GM12873 (cell line): ENCODE results near the gene TGFBR3.
A peak's percentile ranks its signal among the peaks of the same experiment; 100 is the strongest.

ENCODE experiments used
- TF ChIP-seq, protein P1 (sequence below): IDR thresholded peaks from 2 replicates; pipeline ENCODE4 v1.5.1; 2012; ENCODE audit warnings: low read depth, mild to moderate bottlenecking, moderate library complexity, low read length, control low read depth; ENCODE audit not compliant: insufficient read depth; ENCODE audit errors: missing control alignments

Gene TGFBR3

DNA sequence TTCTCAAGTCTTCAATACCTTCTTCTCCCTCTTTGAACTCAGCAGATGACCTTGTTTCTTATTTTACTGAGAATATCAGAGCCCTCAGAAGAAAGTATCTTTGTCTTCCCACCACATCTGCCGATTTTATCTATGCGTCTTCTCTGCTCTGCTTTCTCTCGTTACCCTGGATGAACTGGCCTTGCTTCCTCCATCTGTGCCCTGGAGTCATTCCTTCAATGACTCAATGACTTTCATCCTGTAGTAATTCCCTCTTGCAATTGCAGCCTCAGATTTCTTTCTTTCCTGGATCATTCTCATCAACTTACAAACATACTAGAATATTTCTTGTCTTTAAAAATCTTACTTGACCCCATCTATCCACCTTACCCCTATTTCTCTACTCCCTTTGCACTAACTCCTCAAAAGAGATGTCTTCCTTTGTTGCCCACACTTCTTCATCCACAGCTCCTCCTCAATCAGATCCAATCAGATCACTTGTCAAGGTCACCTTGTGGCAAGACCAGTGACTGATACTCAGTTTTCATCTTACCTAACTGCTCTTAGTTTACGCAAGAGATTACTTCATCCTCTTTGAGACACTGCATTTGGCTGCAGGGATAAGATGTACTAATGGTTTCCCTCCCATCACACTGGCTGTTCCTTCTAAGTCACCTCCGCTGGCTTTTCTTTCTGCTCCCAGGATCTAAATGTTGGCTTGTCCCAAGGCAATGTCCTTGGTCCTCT lies 8.2 kb upstream of the TGFBR3 start:
- TF ChIP-seq, protein P1, sequence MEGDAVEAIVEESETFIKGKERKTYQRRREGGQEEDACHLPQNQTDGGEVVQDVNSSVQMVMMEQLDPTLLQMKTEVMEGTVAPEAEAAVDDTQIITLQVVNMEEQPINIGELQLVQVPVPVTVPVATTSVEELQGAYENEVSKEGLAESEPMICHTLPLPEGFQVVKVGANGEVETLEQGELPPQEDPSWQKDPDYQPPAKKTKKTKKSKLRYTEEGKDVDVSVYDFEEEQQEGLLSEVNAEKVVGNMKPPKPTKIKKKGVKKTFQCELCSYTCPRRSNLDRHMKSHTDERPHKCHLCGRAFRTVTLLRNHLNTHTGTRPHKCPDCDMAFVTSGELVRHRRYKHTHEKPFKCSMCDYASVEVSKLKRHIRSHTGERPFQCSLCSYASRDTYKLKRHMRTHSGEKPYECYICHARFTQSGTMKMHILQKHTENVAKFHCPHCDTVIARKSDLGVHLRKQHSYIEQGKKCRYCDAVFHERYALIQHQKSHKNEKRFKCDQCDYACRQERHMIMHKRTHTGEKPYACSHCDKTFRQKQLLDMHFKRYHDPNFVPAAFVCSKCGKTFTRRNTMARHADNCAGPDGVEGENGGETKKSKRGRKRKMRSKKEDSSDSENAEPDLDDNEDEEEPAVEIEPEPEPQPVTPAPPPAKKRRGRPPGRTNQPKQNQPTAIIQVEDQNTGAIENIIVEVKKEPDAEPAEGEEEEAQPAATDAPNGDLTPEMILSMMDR: no peak

DNA sequence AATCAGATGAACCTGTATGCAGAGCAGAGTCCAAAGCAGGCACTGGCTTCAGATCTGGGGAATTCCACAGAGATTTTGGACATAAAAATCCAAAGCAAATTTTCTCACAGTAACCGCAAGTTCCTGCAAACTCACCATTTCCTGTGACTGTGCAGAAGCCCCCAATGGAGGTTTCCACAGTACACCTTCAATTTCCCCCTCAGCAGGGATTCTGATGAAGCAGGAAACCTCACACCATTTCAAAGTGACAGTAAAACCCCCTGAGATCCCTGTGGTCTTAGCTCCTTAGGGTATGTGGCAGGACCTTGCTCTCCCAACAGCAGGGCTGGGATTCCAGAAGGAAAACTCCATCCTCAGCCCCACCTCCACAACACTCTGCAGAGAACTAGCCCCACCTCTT lies 6.0 kb upstream of the TGFBR3 start:
- TF ChIP-seq, protein P1: no peak

DNA sequence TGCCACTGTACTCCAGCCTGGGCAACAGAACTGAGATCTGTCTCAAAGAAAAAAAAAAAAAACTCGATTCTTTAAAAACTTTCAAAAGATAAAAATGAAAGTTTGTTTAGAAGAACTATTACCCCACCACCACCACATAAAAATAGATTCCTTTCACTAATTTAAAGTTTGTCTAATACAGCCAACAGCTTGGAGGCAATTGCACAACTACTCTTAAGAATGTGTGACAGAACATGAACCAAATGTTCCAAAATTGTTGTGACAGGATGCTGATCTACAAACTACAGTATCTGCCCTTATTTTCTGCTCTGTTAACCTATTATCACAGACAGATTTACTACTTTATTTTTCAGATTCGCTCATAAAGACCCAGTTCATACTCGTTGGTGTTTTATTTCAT lies 5.5 kb upstream of the TGFBR3 start:
- TF ChIP-seq, protein P1: no peak

DNA sequence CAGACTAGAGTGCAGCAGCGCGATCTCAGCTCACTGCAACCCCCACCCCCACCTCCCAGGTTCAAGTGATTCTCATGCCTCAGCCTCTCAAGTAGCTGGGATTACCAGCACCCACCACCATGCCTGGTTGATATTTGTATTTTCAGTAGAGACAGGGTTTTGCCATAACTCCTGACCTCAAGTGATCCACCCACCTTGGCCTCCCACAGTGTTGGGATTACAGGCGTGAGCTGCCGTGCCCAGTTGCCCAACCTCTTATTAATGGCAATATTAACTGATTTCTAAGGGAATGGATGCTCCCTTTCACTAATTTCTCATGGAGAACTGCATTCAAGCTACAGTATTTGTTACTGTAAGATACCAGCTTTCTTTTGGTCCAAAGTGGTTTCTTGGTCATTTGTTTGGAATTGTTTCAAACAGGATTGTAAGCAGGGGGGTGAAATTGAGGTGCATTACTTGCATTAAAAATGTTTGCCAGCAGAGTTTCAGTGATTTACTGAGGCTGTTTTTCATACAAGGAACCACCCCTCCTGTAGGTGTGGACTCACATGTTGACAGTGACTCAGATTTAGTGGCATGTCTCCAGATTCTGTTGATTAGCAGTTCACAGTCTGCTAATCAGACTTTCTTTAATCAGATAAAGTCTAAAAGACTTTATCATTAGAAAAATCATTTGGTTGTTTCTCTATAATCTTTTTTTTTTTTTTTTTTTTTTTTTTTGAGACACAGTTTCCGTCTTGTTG lies 3.9 kb upstream of the TGFBR3 start:
- TF ChIP-seq, protein P1: no peak

DNA sequence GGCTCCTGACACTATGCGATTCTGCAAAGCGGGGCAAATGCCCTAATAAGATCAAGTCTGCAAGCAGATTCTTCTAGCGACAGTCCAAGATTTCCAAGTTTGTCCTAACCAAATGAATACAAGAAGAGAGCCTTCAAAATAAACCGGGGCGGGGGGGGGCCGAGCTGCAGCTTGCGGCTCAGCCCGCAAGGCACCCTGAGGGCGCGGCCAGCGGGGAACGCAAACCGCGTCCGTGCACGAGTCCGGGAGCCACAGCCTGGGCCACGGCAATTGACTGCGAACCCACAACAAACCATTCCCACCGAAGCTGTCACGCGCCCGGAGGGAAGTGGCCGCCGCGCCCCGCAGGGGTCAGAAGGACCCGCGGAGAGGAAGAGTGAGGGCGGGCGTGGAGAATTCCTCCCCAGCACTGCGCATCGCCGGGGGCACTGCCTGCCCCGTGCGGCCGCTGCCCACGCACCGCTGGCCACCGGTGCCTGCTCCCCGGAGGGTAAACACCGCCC lies 687 bp downstream of the TGFBR3 start:
- TF ChIP-seq, protein P1: no peak

DNA sequence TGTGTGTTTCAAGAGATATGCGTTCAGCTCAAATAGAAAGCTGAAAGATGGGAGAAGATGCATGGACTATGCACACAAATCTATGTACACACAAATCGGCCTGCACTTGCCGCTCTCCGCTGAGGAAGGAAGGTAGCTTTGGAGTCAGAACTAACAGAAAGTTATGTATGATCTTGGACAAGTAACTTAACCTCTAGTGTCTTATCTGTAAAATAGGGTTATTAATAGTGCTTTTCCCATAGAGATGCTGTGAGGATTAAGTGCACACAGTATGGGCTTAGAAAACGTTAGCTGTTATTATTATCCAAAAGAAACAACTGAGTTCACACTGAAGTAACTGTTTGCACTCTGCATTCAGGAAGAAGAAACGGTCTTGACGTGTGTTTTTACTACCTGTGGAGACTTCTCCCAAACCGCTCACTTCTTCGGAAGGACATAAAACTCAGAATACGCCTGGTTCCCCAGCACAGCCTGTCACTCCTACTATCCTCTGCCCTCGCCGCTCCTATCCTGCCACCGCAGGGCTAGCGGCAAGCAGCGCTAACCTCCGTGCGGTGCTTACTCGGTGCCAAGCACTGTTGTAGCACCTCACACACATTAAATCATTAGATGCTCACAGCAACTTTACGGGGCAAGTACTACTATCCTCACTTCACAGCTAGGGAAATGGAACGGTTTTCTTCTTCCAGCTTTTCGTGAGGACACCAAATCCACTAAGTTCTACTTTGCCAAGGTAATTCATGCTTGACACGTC lies 1.3 kb downstream of the TGFBR3 start:
- TF ChIP-seq, protein P1: peak; percentile 6

DNA sequence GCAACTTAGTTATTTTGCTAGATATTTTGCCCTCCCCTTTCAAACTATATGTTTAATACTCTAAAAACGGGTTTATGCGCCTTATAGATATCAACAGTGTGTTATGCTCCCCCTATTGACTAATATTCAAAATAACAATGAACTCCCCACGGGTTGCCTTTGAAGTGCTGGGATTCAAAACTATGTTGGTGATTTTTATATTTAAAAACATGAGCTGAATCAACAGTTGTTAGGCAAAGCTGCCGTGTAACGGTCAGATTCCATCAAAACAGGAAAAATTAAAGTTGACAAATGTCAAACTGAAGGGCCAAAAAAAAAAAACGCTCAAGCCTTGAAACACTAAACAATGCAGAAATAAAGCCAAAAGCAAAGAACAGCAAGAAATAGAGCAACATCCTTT lies 2.5 kb downstream of the TGFBR3 start:
- TF ChIP-seq, protein P1: peak; percentile 47
